Activated T-helper 17 cell treated with anti-CD3 and anti-CD28 coated beads, Interleukin-2, amount 50 U/mL, for 72 hours (primary cell): ENCODE results near the gene C2orf68. TPM values are rescaled to one million over a fixed set of nuclear protein-coding genes. Genes with fewer than 3 reads are reported as not detected.

Experiments
- ATAC-seq: fragments of 150-1000 bp; cut with Tn5 transposase; replicated peaks from 2 replicates; pipeline ENCODE4 v1.10.0; 2021; ENCODE audit warnings: mild to moderate bottlenecking, moderate library complexity
- H3K27ac Mint-ChIP-seq: one replicate; pipeline ENCODE4 v1.8.0; 2022; ENCODE audit warnings: mixed read lengths
- H3K27me3 Mint-ChIP-seq: one replicate; pipeline ENCODE4 v1.8.0; 2022; ENCODE audit warnings: mixed read lengths
- H3K36me3 Mint-ChIP-seq: one replicate; pipeline ENCODE4 v1.8.0; 2022; ENCODE audit warnings: low read depth, mild to moderate bottlenecking, mixed read lengths
- H3K4me1 Mint-ChIP-seq: one replicate; pipeline ENCODE4 v1.8.0; 2022; ENCODE audit warnings: mixed read lengths
- H3K4me3 Mint-ChIP-seq: one replicate; pipeline ENCODE4 v1.8.0; 2022; ENCODE audit warnings: mild to moderate bottlenecking, mixed read lengths
- H3K9me3 Mint-ChIP-seq: one replicate; pipeline ENCODE4 v1.8.0; 2022; ENCODE audit warnings: mixed read lengths
- total RNA-seq, 2 donors: library from RNA; stranded (reverse); gene quantifications; one replicate each; pipeline ENCODE4 v1.2.3, GENCODE V29; 2022

The C2orf68 gene
- total RNA-seq, 2 donors from 2014 or later, result 21.6 to 32.5 TPM

- Mint-ChIP-seq H3K4me1 (peaks cover 24% of the 10 kb centered on the region), H3K27me3 (no peaks in the 10 kb centered on the region), H3K36me3 (peaks cover 4% of the 10 kb centered on the region), H3K27ac (peak overlapping the region; percentile 11), H3K4me3 (no peak overlapping the region), H3K9me3 (no peaks in the 10 kb centered on the region)
- ATAC-seq, result no peak
These were observed 23.2 kb downstream of the C2orf68 start for GRCh38 chr2:85588645-85589044.

- Mint-ChIP-seq H3K4me1 (peaks cover 29% of the 10 kb centered on the region), H3K27me3 (no peaks in the 10 kb centered on the region), H3K36me3 (peaks cover 8% of the 10 kb centered on the region), H3K9me3 (no peaks in the 10 kb centered on the region), H3K27ac (peak overlapping the region; percentile 11), H3K4me3 (no peak overlapping the region)
- ATAC-seq, result no peak
These were observed 23.6 kb downstream of the C2orf68 start for GRCh38 chr2:85588236-85588635.

GRCh38 chr2:85585781-85586105 lies 26.1 kb downstream of the C2orf68 start:
- ATAC-seq, result no peak
- H3K36me3 Mint-ChIP-seq, result peaks cover 24% of the 10 kb centered on the region
- no peaks in the 10 kb centered on the region for H3K9me3 Mint-ChIP-seq
- H3K27ac Mint-ChIP-seq, result peak overlapping the region; percentile 87
- peak overlapping the region; percentile 82 for H3K4me3 Mint-ChIP-seq
- H3K27me3 Mint-ChIP-seq, result no peaks in the 10 kb centered on the region
- H3K4me1 Mint-ChIP-seq, result peaks cover 29% of the 10 kb centered on the region

GRCh38 chr2:85584857-85585780 lies 26.7 kb downstream of the C2orf68 start:
- peak overlapping the region; percentile 82 for H3K4me3 Mint-ChIP-seq
- H3K9me3 Mint-ChIP-seq, result no peaks in the 10 kb centered on the region
- H3K36me3 Mint-ChIP-seq, result peaks cover 29% of the 10 kb centered on the region
- peak; percentile 86 for ATAC-seq
- peaks cover 29% of the 10 kb centered on the region for H3K4me1 Mint-ChIP-seq
- H3K27ac Mint-ChIP-seq, result peak overlapping the region; percentile 87
- H3K27me3 Mint-ChIP-seq, result no peaks in the 10 kb centered on the region

- Mint-ChIP-seq H3K27me3 (no peaks in the 10 kb centered on the region), H3K36me3 (peaks cover 35% of the 10 kb centered on the region), H3K27ac (peak within 1 kb of the TSS; percentile 87), H3K9me3 (no peaks in the 10 kb centered on the region), H3K4me1 (peaks cover 29% of the 10 kb centered on the region), H3K4me3 (peak within 1 kb of the TSS; percentile 82)
- peak; percentile 60 for ATAC-seq
These were observed 27.5 kb downstream of the C2orf68 start, which contains the start of gene VAMP5 for GRCh38 chr2:85584354-85584856. Gene VAMP5 (plus strand): TSS chr2:85584431. CDS start chr2:85584491, 60 bp downstream.

- Mint-ChIP-seq H3K4me1 (peaks cover 33% of the 10 kb centered on the region), H3K9me3 (no peaks in the 10 kb centered on the region), H3K36me3 (peaks cover 41% of the 10 kb centered on the region), H3K27me3 (no peaks in the 10 kb centered on the region), H3K4me3 (peak overlapping the region; percentile 82), H3K27ac (peak overlapping the region; percentile 87)
- ATAC-seq, result peak; percentile 37
These were observed 28.1 kb downstream of the C2orf68 start for GRCh38 chr2:85583667-85584353.

- no peak overlapping the region for H3K4me3 Mint-ChIP-seq
- ATAC-seq, result no peak
- H3K27ac Mint-ChIP-seq, result no peak overlapping the region
- no peaks in the 10 kb centered on the region for H3K27me3 Mint-ChIP-seq
- peaks cover 32% of the 10 kb centered on the region for H3K4me1 Mint-ChIP-seq
- H3K9me3 Mint-ChIP-seq, result no peaks in the 10 kb centered on the region
- peaks cover 49% of the 10 kb centered on the region for H3K36me3 Mint-ChIP-seq
These were observed 29.4 kb downstream of the C2orf68 start for GRCh38 chr2:85582492-85582891.

GRCh38 chr2:85580206-85580605 lies 31.7 kb downstream of the C2orf68 start:
- Mint-ChIP-seq H3K9me3 (no peaks in the 10 kb centered on the region), H3K4me1 (peaks cover 27% of the 10 kb centered on the region)

GRCh38 chr2:85579266-85579935 lies 32.5 kb downstream of the C2orf68 start:
- Mint-ChIP-seq H3K9me3 (no peaks in the 10 kb centered on the region), H3K4me1 (peaks cover 24% of the 10 kb centered on the region), H3K4me3 (peak overlapping the region; percentile 99), H3K27ac (peak overlapping the region; percentile 97), H3K36me3 (peaks cover 49% of the 10 kb centered on the region), H3K27me3 (no peaks in the 10 kb centered on the region)
- ATAC-seq, result no peak

More at GRCh38 chr2:85580206-85580605, 31.7 kb downstream of the C2orf68 start:
- H3K27me3 Mint-ChIP-seq, result no peaks in the 10 kb centered on the region
- H3K27ac Mint-ChIP-seq, result no peak overlapping the region
- ATAC-seq, result no peak
- H3K36me3 Mint-ChIP-seq, result peaks cover 49% of the 10 kb centered on the region
- H3K4me3 Mint-ChIP-seq, result peak overlapping the region; percentile 99

- H3K9me3 Mint-ChIP-seq, result no peaks in the 10 kb centered on the region
- no peaks in the 10 kb centered on the region for H3K27me3 Mint-ChIP-seq
- peak overlapping the region; percentile 99 for H3K4me3 Mint-ChIP-seq
- H3K36me3 Mint-ChIP-seq, result peaks cover 44% of the 10 kb centered on the region
- ATAC-seq, result peak; percentile 41
- peak overlapping the region; percentile 97 for H3K27ac Mint-ChIP-seq
- peaks cover 18% of the 10 kb centered on the region for H3K4me1 Mint-ChIP-seq
These were observed 33.4 kb downstream of the C2orf68 start for GRCh38 chr2:85578243-85579180.

GRCh38 chr2:85577386-85578242 lies 34.3 kb downstream of the C2orf68 start, which contains the start of gene VAMP8:
Gene VAMP8 (plus strand): TSS chr2:85577586. CDS start chr2:85577647, 61 bp downstream.
- H3K36me3 Mint-ChIP-seq, result peaks cover 39% of the 10 kb centered on the region
- no peaks in the 10 kb centered on the region for H3K9me3 Mint-ChIP-seq
- H3K27me3 Mint-ChIP-seq, result no peaks in the 10 kb centered on the region
- H3K4me3 Mint-ChIP-seq, result peak within 1 kb of the TSS; percentile 99
- peak within 1 kb of the TSS; percentile 97 for H3K27ac Mint-ChIP-seq
- H3K4me1 Mint-ChIP-seq, result peaks cover 16% of the 10 kb centered on the region
- ATAC-seq, result peak; percentile 90

- peaks cover 16% of the 10 kb centered on the region for H3K4me1 Mint-ChIP-seq
- no peaks in the 10 kb centered on the region for H3K27me3 Mint-ChIP-seq
- peaks cover 34% of the 10 kb centered on the region for H3K36me3 Mint-ChIP-seq
- peak overlapping the region; percentile 99 for H3K4me3 Mint-ChIP-seq
- peak overlapping the region; percentile 97 for H3K27ac Mint-ChIP-seq
- no peaks in the 10 kb centered on the region for H3K9me3 Mint-ChIP-seq
- no peak for ATAC-seq
These were observed 34.8 kb downstream of the C2orf68 start for GRCh38 chr2:85577063-85577385.

GRCh38 chr2:85575739-85576138 lies 36.1 kb downstream of the C2orf68 start:
- H3K36me3 Mint-ChIP-seq, result peaks cover 25% of the 10 kb centered on the region
- no peak for ATAC-seq

More at GRCh38 chr2:85575739-85576138, 36.1 kb downstream of the C2orf68 start:
- Mint-ChIP-seq H3K27me3 (no peaks in the 10 kb centered on the region), H3K27ac (no peak overlapping the region), H3K4me1 (peaks cover 16% of the 10 kb centered on the region), H3K4me3 (no peak overlapping the region), H3K9me3 (no peaks in the 10 kb centered on the region)
